ENCODE data around the gene OR9Q1. TPM values are rescaled to one million over a fixed set of nuclear protein-coding genes. Genes with fewer than 3 reads are reported as not detected.

OR9Q1 gene
- total RNA-seq, 4 donors from 2014 or later, result not detected

- H3K4me3 ChIP-seq, result no peak overlapping the region
- H3K27me3 ChIP-seq, result no peaks in the 10 kb centered on the region
- H3K9me3 ChIP-seq, result no peaks in the 10 kb centered on the region
- intact Hi-C loops (cut with DNase I; ENCODE audit: low total_unique reads) (no loop called here), in situ Hi-C loops (cut with MboI; ENCODE audit: low sequenced_read_pairs in 4 of 4) (no loop called here)
- no peak for DNase-seq
- no peaks in the 10 kb centered on the region for H3K4me1 ChIP-seq
- TF ChIP-seq POLR2A (IDR thresholded peaks at IDR 0.05), result no peak
- TF ChIP-seq, protein P1, sequence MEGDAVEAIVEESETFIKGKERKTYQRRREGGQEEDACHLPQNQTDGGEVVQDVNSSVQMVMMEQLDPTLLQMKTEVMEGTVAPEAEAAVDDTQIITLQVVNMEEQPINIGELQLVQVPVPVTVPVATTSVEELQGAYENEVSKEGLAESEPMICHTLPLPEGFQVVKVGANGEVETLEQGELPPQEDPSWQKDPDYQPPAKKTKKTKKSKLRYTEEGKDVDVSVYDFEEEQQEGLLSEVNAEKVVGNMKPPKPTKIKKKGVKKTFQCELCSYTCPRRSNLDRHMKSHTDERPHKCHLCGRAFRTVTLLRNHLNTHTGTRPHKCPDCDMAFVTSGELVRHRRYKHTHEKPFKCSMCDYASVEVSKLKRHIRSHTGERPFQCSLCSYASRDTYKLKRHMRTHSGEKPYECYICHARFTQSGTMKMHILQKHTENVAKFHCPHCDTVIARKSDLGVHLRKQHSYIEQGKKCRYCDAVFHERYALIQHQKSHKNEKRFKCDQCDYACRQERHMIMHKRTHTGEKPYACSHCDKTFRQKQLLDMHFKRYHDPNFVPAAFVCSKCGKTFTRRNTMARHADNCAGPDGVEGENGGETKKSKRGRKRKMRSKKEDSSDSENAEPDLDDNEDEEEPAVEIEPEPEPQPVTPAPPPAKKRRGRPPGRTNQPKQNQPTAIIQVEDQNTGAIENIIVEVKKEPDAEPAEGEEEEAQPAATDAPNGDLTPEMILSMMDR (IDR thresholded peaks at IDR 0.05 in 4 of 5, conservative IDR thresholded peaks at IDR 0.05 in 1 of 5), result no peak
- ATAC-seq, result no peak
- no peaks in the 10 kb centered on the region for H3K36me3 ChIP-seq
- H3K27ac ChIP-seq, result no peak overlapping the region
Observed at GRCh38 chr11:58070585-58070984, 46.9 kb downstream of the OR9Q1 start.

GRCh38 chr11:58075781-58076180, 52.1 kb downstream of the OR9Q1 start:
- Histone ChIP-seq H3K9me3 (no peaks in the 10 kb centered on the region), H3K27ac (no peak overlapping the region), H3K36me3 (no peaks in the 10 kb centered on the region), H3K4me3 (no peak overlapping the region), H3K4me1 (no peaks in the 10 kb centered on the region), H3K27me3 (no peaks in the 10 kb centered on the region)
- DNase-seq (no peak), ATAC-seq (no peak)
- intact Hi-C loops (cut with DNase I; ENCODE audit: low total_unique reads) (no loop called here), in situ Hi-C loops (cut with MboI; ENCODE audit: low sequenced_read_pairs in 4 of 4) (loop anchor here in 1 of 4 donors (25.0 kb wide), 1 partner anchor 88 kb away; no protein-coding TSS in a partner anchor)
- TF ChIP-seq, protein P1 (IDR thresholded peaks at IDR 0.05 in 4 of 5, conservative IDR thresholded peaks at IDR 0.05 in 1 of 5), result no peak
- TF ChIP-seq POLR2A (IDR thresholded peaks at IDR 0.05), result no peak

GRCh38 chr11:58086528-58086927, 62.8 kb downstream of the OR9Q1 start:
- Histone ChIP-seq H3K27me3 (no peaks in the 10 kb centered on the region), H3K9me3 (no peaks in the 10 kb centered on the region), H3K27ac (no peak overlapping the region), H3K4me1 (no peaks in the 10 kb centered on the region), H3K36me3 (no peaks in the 10 kb centered on the region), H3K4me3 (no peak overlapping the region)
- in situ Hi-C loops (cut with MboI; ENCODE audit: low sequenced_read_pairs in 4 of 4), result loop anchor here in 1 of 4 donors (25.0 kb wide), 1 partner anchor 99 kb away; no protein-coding TSS in a partner anchor
- intact Hi-C loops (cut with DNase I; ENCODE audit: low total_unique reads), result no loop called here
- TF ChIP-seq, protein P1 (IDR thresholded peaks at IDR 0.05 in 4 of 5, conservative IDR thresholded peaks at IDR 0.05 in 1 of 5), result no peak
- TF ChIP-seq POLR2A (IDR thresholded peaks at IDR 0.05), result no peak
- DNase-seq (no peak), ATAC-seq (no peak)

DNA sequence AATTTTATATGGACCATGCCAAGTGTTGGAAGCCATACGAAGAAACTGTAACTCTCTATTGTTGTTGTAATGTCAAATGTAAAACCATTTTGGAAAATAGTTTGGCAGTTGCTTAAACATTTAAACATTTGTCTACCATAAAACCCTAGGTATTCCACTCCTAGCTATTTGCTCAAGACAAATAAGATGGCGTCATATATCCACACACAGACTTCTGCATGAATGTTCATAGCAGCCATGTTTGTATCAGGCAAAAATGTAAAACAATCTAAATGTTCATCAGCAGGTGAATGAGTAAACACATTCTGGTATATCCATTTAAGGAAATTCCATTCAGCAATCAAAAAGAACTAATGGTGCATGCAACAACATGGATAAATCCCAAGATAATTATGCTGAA, 73.8 kb downstream of the OR9Q1 start:
- in situ Hi-C loops (cut with MboI; ENCODE audit: low sequenced_read_pairs in 4 of 4), result loop anchor here in 1 of 4 donors (25.0 kb wide), 1 partner anchor 110 kb away; no protein-coding TSS in a partner anchor

More for the DNA sequence above, 73.8 kb downstream of the OR9Q1 start:
- no peak overlapping the region for H3K4me3 ChIP-seq
- H3K27me3 ChIP-seq, result no peaks in the 10 kb centered on the region
- no peaks in the 10 kb centered on the region for H3K36me3 ChIP-seq
- DNase-seq (no peak), ATAC-seq (no peak)
- no peak for TF ChIP-seq POLR2A (IDR thresholded peaks at IDR 0.05)
- TF ChIP-seq, protein P1 (IDR thresholded peaks at IDR 0.05 in 4 of 5, conservative IDR thresholded peaks at IDR 0.05 in 1 of 5), result no peak
- intact Hi-C loops (cut with DNase I; ENCODE audit: low total_unique reads), result no loop called here
- no peaks in the 10 kb centered on the region for H3K4me1 ChIP-seq
- H3K9me3 ChIP-seq, result peaks cover 0 to 2% (median 0%) of the 10 kb centered on the region in 3 donors
- H3K27ac ChIP-seq, result no peak overlapping the region

All from gastrocnemius medialis (tissue), 4 donors.